Stimulated activated CD8-positive, alpha-beta memory T cell treated with anti-CD3 and anti-CD28 coated beads, Interleukin-4, amount 100 ng/mL, for 4 hours (primary cell): Measurements from ENCODE around the gene OR10A3.

ENCODE experiments used
- DNase-seq, 2 donors: peaks; one replicate each; pipeline ENCODE4 v3.0.0-alpha.2; 2020; ENCODE audit warnings: low read depth in 2 of 2, low spot score in 1 of 2

OR10A3 gene

DNA sequence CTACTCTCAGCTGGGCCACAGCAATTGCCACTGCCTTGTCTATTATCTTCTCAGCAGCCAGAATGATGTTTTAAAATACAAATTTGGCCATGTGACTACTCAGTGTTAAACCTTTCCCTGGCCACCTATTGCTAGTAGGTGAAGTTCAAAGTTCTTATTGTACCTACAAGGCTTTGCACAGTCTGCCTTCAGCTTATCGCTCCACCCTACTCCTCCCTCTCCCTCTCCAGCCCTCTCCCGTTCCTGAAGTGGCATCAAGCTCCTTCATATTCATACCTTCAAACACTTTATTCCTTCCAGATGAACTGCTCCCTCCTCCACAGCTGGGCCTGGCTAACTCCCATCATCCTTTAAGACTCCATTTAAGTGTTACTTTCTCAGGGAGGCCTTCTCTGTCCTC lies 47.7 kb downstream of the OR10A3 start:
- no peak for DNase-seq

- DNase-seq = no peak
Measured at GRCh38 chr11:7892840-7893254, 48.7 kb downstream of the OR10A3 start.

- no peak for DNase-seq
Measured at GRCh38 chr11:7892059-7892699, 49.3 kb downstream of the OR10A3 start.

DNA sequence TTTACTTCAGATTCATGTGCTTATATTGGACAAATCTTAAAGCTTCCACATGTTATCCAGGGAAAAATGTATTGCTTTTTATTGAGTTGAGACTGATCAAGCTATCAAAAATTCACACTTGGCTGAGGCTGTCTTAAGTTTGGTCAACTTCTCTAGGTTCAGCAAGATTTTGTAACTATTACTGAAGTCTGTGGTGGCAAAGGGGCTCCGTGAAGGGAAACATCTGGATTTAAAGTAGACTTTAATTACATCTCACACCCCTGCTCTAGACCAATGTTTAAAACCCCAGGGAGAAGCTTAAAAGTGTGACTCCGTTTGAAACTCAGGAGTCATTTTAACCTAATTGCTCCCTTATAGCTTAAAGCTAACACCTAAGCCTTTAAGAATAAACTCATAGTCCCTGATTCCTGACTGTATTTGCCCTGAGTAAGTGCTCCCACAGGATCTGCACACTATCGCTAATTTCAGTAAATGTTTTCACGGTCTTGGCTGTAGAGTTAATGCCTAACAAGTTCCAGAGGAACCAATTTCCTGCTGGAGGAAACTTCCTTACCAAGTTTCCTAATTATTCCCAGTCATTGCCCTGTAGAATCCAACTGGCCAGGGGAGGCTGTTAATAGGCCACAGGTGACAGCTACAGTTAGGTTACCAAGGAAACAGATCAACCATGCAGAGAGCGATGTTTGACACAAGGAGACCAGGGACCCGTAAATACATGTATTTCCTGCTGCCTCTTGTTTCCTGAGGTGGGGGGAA lies 50.9 kb downstream of the OR10A3 start:
- no peak for DNase-seq

DNA sequence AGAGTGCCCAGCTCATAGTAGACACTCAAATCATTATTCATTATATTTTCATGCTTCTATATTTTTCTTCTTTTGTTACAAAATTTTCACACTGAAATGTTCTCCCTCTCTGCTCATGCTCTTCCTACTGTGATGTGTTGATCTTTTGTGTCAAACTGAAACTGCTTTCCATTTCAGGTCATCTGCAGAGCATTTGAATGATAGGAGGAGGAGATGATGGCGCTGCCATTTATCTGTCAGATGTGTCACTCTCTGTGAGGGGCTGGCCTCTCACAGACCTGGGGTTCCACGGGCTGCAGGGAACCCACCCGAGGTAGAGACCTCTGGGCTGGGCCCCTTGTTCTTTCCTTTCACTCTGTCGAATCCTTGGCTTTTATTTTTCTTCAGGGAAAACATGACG lies 51.5 kb downstream of the OR10A3 start:
- DNase-seq = no peak
